GM12864 (cell line): ENCODE measurements around the gene CGNL1.

Source experiments
- DNase-seq: peaks from one replicate; pipeline ENCODE4 v3.0.0-alpha.2; 2011; ENCODE audit warnings: low read depth
- H3K4me3 ChIP-seq: 2 replicates; pipeline ENCODE4 v1.5.1; 2011; ENCODE audit warnings: mild to moderate bottlenecking, low read depth, low read length, control low read depth
- TF ChIP-seq, protein P1 (sequence below): IDR thresholded peaks from 2 replicates; pipeline ENCODE4 v1.5.1; 2011; ENCODE audit warnings: low read depth, mild to moderate bottlenecking, moderate library complexity, low read length, control low read depth, inconsistent platforms; ENCODE audit errors: missing control alignments

The CGNL1 gene

GRCh38 chr15:57565311-57565710, 189.0 kb downstream of the CGNL1 start:
- DNase-seq: no peak
- TF ChIP-seq, protein P1, sequence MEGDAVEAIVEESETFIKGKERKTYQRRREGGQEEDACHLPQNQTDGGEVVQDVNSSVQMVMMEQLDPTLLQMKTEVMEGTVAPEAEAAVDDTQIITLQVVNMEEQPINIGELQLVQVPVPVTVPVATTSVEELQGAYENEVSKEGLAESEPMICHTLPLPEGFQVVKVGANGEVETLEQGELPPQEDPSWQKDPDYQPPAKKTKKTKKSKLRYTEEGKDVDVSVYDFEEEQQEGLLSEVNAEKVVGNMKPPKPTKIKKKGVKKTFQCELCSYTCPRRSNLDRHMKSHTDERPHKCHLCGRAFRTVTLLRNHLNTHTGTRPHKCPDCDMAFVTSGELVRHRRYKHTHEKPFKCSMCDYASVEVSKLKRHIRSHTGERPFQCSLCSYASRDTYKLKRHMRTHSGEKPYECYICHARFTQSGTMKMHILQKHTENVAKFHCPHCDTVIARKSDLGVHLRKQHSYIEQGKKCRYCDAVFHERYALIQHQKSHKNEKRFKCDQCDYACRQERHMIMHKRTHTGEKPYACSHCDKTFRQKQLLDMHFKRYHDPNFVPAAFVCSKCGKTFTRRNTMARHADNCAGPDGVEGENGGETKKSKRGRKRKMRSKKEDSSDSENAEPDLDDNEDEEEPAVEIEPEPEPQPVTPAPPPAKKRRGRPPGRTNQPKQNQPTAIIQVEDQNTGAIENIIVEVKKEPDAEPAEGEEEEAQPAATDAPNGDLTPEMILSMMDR: no peak
- H3K4me3 ChIP-seq: no peak overlapping the region

GRCh38 chr15:57566834-57567233, 190.5 kb downstream of the CGNL1 start:
- TF ChIP-seq, protein P1: no peak
- no peak for DNase-seq

DNA sequence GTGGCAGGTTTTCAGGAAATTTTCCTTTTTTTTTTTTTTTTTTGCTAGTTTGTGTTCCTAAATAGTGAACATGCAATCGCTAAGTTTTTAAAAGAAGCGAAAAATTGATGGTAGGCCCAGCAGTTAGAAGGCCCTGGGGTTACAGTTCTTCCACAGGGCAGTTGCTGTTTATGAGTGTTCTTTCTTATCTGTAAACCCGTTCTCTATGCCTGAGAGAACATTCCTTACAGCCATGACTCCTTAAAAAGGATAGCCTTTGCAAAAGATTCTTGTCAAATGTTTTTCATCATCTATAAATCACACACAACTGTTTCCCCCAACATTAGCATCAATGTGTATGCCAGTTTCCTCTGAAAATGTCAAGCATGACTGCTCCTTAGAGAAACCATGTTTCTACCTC, 191.6 kb downstream of the CGNL1 start:
- H3K4me3 ChIP-seq: no peak overlapping the region
- DNase-seq: no peak
- TF ChIP-seq, protein P1: no peak

More at GRCh38 chr15:57566834-57567233, 190.5 kb downstream of the CGNL1 start:
- no peak overlapping the region for H3K4me3 ChIP-seq

GRCh38 chr15:57568299-57568698, 192.0 kb downstream of the CGNL1 start:
- no peak for DNase-seq
- TF ChIP-seq, protein P1: no peak
- no peak overlapping the region for H3K4me3 ChIP-seq

- TF ChIP-seq, protein P1: no peak
- no peak overlapping the region for H3K4me3 ChIP-seq
- DNase-seq: no peak
These were observed 194.0 kb downstream of the CGNL1 start for GRCh38 chr15:57570340-57570739.

- DNase-seq: no peak
- no peak overlapping the region for H3K4me3 ChIP-seq
- TF ChIP-seq, protein P1: no peak
These were observed 194.7 kb downstream of the CGNL1 start for GRCh38 chr15:57570994-57571393.

GRCh38 chr15:57571725-57572124, 195.4 kb downstream of the CGNL1 start:
- H3K4me3 ChIP-seq: no peak overlapping the region
- TF ChIP-seq, protein P1: no peak
- no peak for DNase-seq
